HG03565 (cell line): ENCODE data around the gene MT1A.
"Not testable (repeated sequence)": the region's sequence is repeated elsewhere in the genome, so short reads cannot be mapped to it uniquely, and the experiment has no call there.

Experiments
- ATAC-seq: cut with Tn5 transposase; IDR thresholded peaks from one replicate; pipeline ENCODE4 v1.9.1; 2021; ENCODE audit warnings: mild to moderate bottlenecking, moderate library complexity; ENCODE audit not compliant: unreplicated experiment

MT1A gene

GRCh38 chr16:56610017-56610608, 28.4 kb upstream of the MT1A start:
- no peak for ATAC-seq

GRCh38 chr16:56610609-56611111, 27.8 kb upstream of the MT1A start:
- ATAC-seq, result no peak

GRCh38 chr16:56611281-56611833, 27.1 kb upstream of the MT1A start:
- no peak for ATAC-seq

- no peak for ATAC-seq
Measured at GRCh38 chr16:56613706-56614105, 24.8 kb upstream of the MT1A start.

GRCh38 chr16:56614549-56614991, 23.9 kb upstream of the MT1A start:
- no peak for ATAC-seq

- ATAC-seq, result no peak
Measured at GRCh38 chr16:56615353-56615752, 23.1 kb upstream of the MT1A start.

GRCh38 chr16:56616608-56617211, 21.8 kb upstream of the MT1A start:
- ATAC-seq, result no peak

GRCh38 chr16:56617212-56618085, 21.0 kb upstream of the MT1A start:
- ATAC-seq, result no peak

GRCh38 chr16:56618138-56618537, 20.3 kb upstream of the MT1A start:
- no peak for ATAC-seq

GRCh38 chr16:56620339-56620897, 18.0 kb upstream of the MT1A start:
- ATAC-seq, result no peak

GRCh38 chr16:56621665-56622445, 16.6 kb upstream of the MT1A start:
- not testable (repeated sequence) for ATAC-seq

- not testable (repeated sequence) for ATAC-seq
Measured at GRCh38 chr16:56623184-56623583, 15.3 kb upstream of the MT1A start.

- no peak for ATAC-seq
Measured at GRCh38 chr16:56623637-56624036, 14.8 kb upstream of the MT1A start.

GRCh38 chr16:56625140-56625942, 13.1 kb upstream of the MT1A start, which contains the start of gene MT1E:
MT1E (plus strand) TSS chr16:56625781; CDS start chr16:56625852, 71 bp downstream.
- ATAC-seq, result no peak

GRCh38 chr16:56625943-56626654, 12.4 kb upstream of the MT1A start:
- no peak for ATAC-seq

GRCh38 chr16:56626685-56627084, 11.8 kb upstream of the MT1A start:
- no peak for ATAC-seq

- no peak for ATAC-seq
Measured at GRCh38 chr16:56628486-56629350, 9.7 kb upstream of the MT1A start.

GRCh38 chr16:56629531-56629930, 8.9 kb upstream of the MT1A start:
- ATAC-seq, result no peak
